H9 (cell line): ENCODE data around the gene INPP5F. TPM values are rescaled to one million over a fixed set of nuclear protein-coding genes. Genes with fewer than 3 reads are reported as not detected.

Source experiments
- DNase-seq: peaks from one replicate; pipeline ENCODE4 v3.0.0-alpha.2; 2017
- H2AFZ ChIP-seq: one replicate; pipeline ENCODE4 v1.6.1; 2013; ENCODE audit warnings: mild to moderate bottlenecking, low read length, control low read depth, moderate library complexity
- H2AK5ac ChIP-seq: 2 replicates; pipeline ENCODE4 v1.6.1; 2013; ENCODE audit warnings: low read length, control low read depth, mixed read lengths; ENCODE audit not compliant: insufficient read length
- H2BK120ac ChIP-seq: one replicate; pipeline ENCODE4 v1.6.1; 2013; ENCODE audit warnings: low read depth, mild to moderate bottlenecking, low read length, control low read depth, inconsistent platforms; ENCODE audit not compliant: poor library complexity, severe bottlenecking
- H2BK12ac ChIP-seq: 2 replicates; pipeline ENCODE4 v1.6.1; 2013; ENCODE audit warnings: low read length, control low read depth, mixed read lengths, low read depth; ENCODE audit not compliant: insufficient read length
- H2BK15ac ChIP-seq: 2 replicates; pipeline ENCODE4 v1.6.1; 2013; ENCODE audit warnings: low read depth, low read length, control low read depth
- H2BK20ac ChIP-seq: one replicate; pipeline ENCODE4 v1.6.1; 2013; ENCODE audit warnings: low read depth, mild to moderate bottlenecking, low read length, control low read depth, inconsistent platforms; ENCODE audit not compliant: poor library complexity, severe bottlenecking
- H2BK5ac ChIP-seq: 2 replicates; pipeline ENCODE4 v1.6.1; 2013; ENCODE audit warnings: low read length, control low read depth, mixed read lengths; ENCODE audit not compliant: insufficient read length
- H3K14ac ChIP-seq: 2 replicates; pipeline ENCODE4 v1.6.1; 2013; ENCODE audit warnings: low read length, control low read depth; ENCODE audit not compliant: insufficient read depth
- H3K18ac ChIP-seq: 2 replicates; pipeline ENCODE4 v1.6.1; 2013; ENCODE audit warnings: low read depth, mild to moderate bottlenecking, mixed read lengths, low read length, control low read depth; ENCODE audit not compliant: insufficient read length
- H3K23ac ChIP-seq: 2 replicates; pipeline ENCODE4 v1.6.1; 2013; ENCODE audit warnings: low read length, control low read depth, mixed read lengths, low read depth; ENCODE audit not compliant: insufficient read length
- H3K23me2 ChIP-seq: 2 replicates; pipeline ENCODE4 v1.6.1; 2013; ENCODE audit warnings: low read depth, mild to moderate bottlenecking, mixed read lengths, low read length, control low read depth; ENCODE audit not compliant: insufficient read length, poor library complexity, severe bottlenecking
- H3K27ac ChIP-seq: 2 replicates; pipeline ENCODE4 v1.5.1; 2013; ENCODE audit warnings: low read length, control low read depth, mixed read lengths, low read depth; ENCODE audit not compliant: insufficient read length
- H3K27me3 ChIP-seq: 2 replicates; pipeline ENCODE4 v1.6.1; 2013; ENCODE audit warnings: low read length, control low read depth, inconsistent platforms; ENCODE audit not compliant: insufficient read depth
- H3K4ac ChIP-seq: 2 replicates; pipeline ENCODE4 v1.6.1; 2013; ENCODE audit warnings: low read depth, mild to moderate bottlenecking, control low read depth, inconsistent platforms, low read length, moderate library complexity
- H3K4me1 ChIP-seq: 2 replicates; pipeline ENCODE4 v1.6.1; 2013; ENCODE audit warnings: low read length, control low read depth, inconsistent platforms; ENCODE audit not compliant: insufficient read depth
- H3K4me2 ChIP-seq: 2 replicates; pipeline ENCODE4 v1.6.1; 2013; ENCODE audit warnings: low read length, control low read depth, mixed read lengths; ENCODE audit not compliant: insufficient read length, insufficient read depth
- H3K56ac ChIP-seq: 2 replicates; pipeline ENCODE4 v1.6.1; 2013; ENCODE audit warnings: low read depth, mild to moderate bottlenecking, mixed read lengths, low read length, control low read depth; ENCODE audit not compliant: insufficient read length
- H3K79me1 ChIP-seq: 2 replicates; pipeline ENCODE4 v1.6.1; 2013; ENCODE audit warnings: low read depth, mild to moderate bottlenecking, moderate library complexity, low read length, control low read depth, inconsistent platforms; ENCODE audit not compliant: insufficient read depth, poor library complexity, severe bottlenecking
- H3K79me2 ChIP-seq: 2 replicates; pipeline ENCODE4 v1.6.1; 2013; ENCODE audit warnings: low read length, control low read depth, inconsistent platforms; ENCODE audit not compliant: insufficient read depth
- H3K9ac ChIP-seq: 2 replicates; pipeline ENCODE4 v1.6.1; 2013; ENCODE audit warnings: low read length, control low read depth, mixed read lengths; ENCODE audit not compliant: insufficient read length; ENCODE audit errors: extremely low read depth
- H3K9me3 ChIP-seq: one replicate; pipeline ENCODE4 v1.6.1; 2013; ENCODE audit warnings: low read depth, low read length, inconsistent platforms; ENCODE audit not compliant: control insufficient read depth
- H3T11ph ChIP-seq: one replicate; pipeline ENCODE4 v1.6.1; 2013; ENCODE audit warnings: mild to moderate bottlenecking, low read length, control low read depth, inconsistent platforms
- H4K20me1 ChIP-seq: one replicate; pipeline ENCODE4 v1.6.1; 2013; ENCODE audit not compliant: control insufficient read depth, insufficient read length, insufficient read depth
- H4K5ac ChIP-seq: 2 replicates; pipeline ENCODE4 v1.6.1; 2013; ENCODE audit warnings: low read depth, mild to moderate bottlenecking, mixed read lengths, low read length, control low read depth; ENCODE audit not compliant: insufficient read length
- H4K8ac ChIP-seq: replicated peaks from 2 replicates; pipeline ENCODE4 v1.6.1; 2013; ENCODE audit warnings: low read length, control low read depth, mixed read lengths, low read depth; ENCODE audit not compliant: insufficient read length
- H4K91ac ChIP-seq: 2 replicates; pipeline ENCODE4 v1.6.1; 2013; ENCODE audit warnings: low read depth, mild to moderate bottlenecking, moderate library complexity, mixed read lengths, low read length, control low read depth; ENCODE audit not compliant: insufficient read length
- H3K27ac Mint-ChIP-seq, 3 experiments: 2 replicates in 2 of 3; 3 replicates in 1 of 3; pipeline ENCODE4 v1.8.0; 2020 to 2021; ENCODE audit warnings: mixed read lengths in 3 of 3, mild to moderate bottlenecking in 1 of 3, moderate library complexity in 1 of 3
- H3K27me3 Mint-ChIP-seq: 2 replicates; pipeline ENCODE4 v1.8.0; 2021; ENCODE audit warnings: low read depth, mild to moderate bottlenecking, moderate library complexity, mixed read lengths
- H3K36me3 Mint-ChIP-seq, 3 experiments: 2 replicates in 2 of 3; 3 replicates in 1 of 3; pipeline ENCODE4 v1.8.0; 2020 to 2021; ENCODE audit warnings: low read depth in 3 of 3, mixed read lengths in 3 of 3; ENCODE audit not compliant: insufficient read depth in 1 of 3
- H3K4me1 Mint-ChIP-seq, 2 experiments: 2 replicates each; pipeline ENCODE4 v1.8.0; 2020; ENCODE audit warnings: mixed read lengths in 2 of 2
- H3K4me3 Mint-ChIP-seq, 2 experiments: 2 replicates in 1 of 2; 3 replicates in 1 of 2; pipeline ENCODE4 v1.8.0; 2020 to 2021; ENCODE audit warnings: mild to moderate bottlenecking in 2 of 2, mixed read lengths in 2 of 2, moderate library complexity in 1 of 2
- H3K9me3 Mint-ChIP-seq, 2 experiments: 2 replicates in 1 of 2; 3 replicates in 1 of 2; pipeline ENCODE4 v1.8.0; 2020; ENCODE audit warnings: mild to moderate bottlenecking in 2 of 2, mixed read lengths in 2 of 2, moderate library complexity in 1 of 2
- WGBS: extraction: QIAGEN DNeasy Blood & Tissue Kit; methylation state at CpG from one replicate; pipeline ENCODE4 v1.1.7; 2013; ENCODE audit warnings: missing lambda C conversion rate, low lambda C conversion rate, mixed read lengths; ENCODE audit not compliant: insufficient read length; ENCODE audit errors: extremely low coverage; 5-methylcytosine and 5-hydroxymethylcytosine counted together
- total RNA-seq: library from RNA; stranded (reverse); gene quantifications from 2 replicates; pipeline ENCODE4 v1.2.1, GENCODE V29; 2021
- TF ChIP-seq, protein P1 (sequence below): fragments of 200-600 bp; sonication (generic); conservative IDR thresholded peaks from 3 replicates; pipeline ENCODE4 v1.8.0; 2021; ENCODE audit warnings: antibody characterized with exemption, mild to moderate bottlenecking

INPP5F gene
- total RNA-seq, 1 experiment from 2014 or later = 108 TPM

DNA sequence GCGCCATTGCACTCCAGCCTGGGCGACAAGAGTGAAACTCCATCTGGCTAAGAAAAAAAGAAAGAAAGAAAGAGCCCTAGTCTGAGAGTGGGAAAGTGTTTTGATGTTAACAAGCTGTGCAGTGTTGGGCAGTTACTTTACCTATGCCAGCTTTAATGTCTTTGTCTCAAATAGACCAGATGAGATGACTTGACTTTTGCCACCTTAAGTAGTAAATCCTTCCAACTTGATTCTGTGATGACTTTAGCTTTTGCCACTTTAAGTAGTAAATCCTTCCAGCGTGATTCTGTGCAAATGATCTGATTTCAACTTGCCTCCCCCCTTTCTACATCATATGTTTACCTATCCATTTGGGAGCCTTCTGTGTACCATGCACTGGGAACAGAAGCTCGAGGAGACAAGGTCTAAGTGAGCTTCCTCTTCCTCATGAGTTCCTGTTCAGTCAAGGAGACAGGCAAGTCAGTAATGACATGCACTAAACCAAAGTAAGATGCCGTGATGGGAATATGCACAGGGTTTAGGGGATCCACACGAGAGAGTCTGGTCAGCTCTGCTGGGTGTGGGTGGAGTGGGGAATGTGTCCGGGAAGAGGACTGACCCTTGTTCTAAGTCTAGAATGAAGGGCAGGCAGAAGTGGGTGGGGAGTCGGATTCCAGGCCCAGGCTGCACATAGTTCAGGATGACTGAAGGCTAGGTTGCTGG lies 17.2 kb downstream of the INPP5F start:
- Histone ChIP-seq H2BK15ac (no peak overlapping the region), H3K27ac (no peak overlapping the region), H2BK5ac (no peak overlapping the region), H2BK120ac (no peak overlapping the region), H3K9ac (no peak overlapping the region), H2AK5ac (no peak overlapping the region), H2AFZ (no peak overlapping the region), H2BK20ac (no peak overlapping the region), H3K4me1 (no peaks in the 10 kb centered on the region; the same call in 1 of the 2 replicates), H4K5ac (no peak overlapping the region), H3K56ac (no peak overlapping the region), H3K79me2 (no peaks in the 10 kb centered on the region), H3K23ac (no peak overlapping the region), H3K18ac (no peak overlapping the region), H3K14ac (no peak overlapping the region), H3K79me1 (peaks cover 8% of the 10 kb centered on the region), H2BK12ac (no peak overlapping the region), H4K20me1 (peaks cover 3% of the 10 kb centered on the region), H3K4ac (no peak overlapping the region), H3K9me3 (no peaks in the 10 kb centered on the region), H4K8ac (peak overlapping the region; percentile 95), H3K4me2 (no peak overlapping the region), H3K23me2 (no peaks in the 10 kb centered on the region), H3T11ph (no peak overlapping the region), H3K27me3 (no peaks in the 10 kb centered on the region), H4K91ac (no peak overlapping the region)
- Mint-ChIP-seq H3K36me3 (peaks cover 3 to 13% (median 5%) of the 10 kb centered on the region in 3 experiments), H3K4me1 (peaks cover 20 to 29% of the 10 kb centered on the region in 2 experiments), H3K9me3 (peaks cover 4 to 5% of the 10 kb centered on the region in 2 experiments; a peak in 3 of 5 replicates), H3K27ac (peak overlapping the region; percentile 12 to 50 (median 46); a peak in 2 of 7 replicates), H3K27me3 (no peaks in the 10 kb centered on the region), H3K4me3 (no peak overlapping the region)
- TF ChIP-seq, protein P1, sequence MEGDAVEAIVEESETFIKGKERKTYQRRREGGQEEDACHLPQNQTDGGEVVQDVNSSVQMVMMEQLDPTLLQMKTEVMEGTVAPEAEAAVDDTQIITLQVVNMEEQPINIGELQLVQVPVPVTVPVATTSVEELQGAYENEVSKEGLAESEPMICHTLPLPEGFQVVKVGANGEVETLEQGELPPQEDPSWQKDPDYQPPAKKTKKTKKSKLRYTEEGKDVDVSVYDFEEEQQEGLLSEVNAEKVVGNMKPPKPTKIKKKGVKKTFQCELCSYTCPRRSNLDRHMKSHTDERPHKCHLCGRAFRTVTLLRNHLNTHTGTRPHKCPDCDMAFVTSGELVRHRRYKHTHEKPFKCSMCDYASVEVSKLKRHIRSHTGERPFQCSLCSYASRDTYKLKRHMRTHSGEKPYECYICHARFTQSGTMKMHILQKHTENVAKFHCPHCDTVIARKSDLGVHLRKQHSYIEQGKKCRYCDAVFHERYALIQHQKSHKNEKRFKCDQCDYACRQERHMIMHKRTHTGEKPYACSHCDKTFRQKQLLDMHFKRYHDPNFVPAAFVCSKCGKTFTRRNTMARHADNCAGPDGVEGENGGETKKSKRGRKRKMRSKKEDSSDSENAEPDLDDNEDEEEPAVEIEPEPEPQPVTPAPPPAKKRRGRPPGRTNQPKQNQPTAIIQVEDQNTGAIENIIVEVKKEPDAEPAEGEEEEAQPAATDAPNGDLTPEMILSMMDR = no peak
- no CpG with 5 or more reads among the region's 8 CpGs for WGBS
- DNase-seq = no peak
